AG09319 (cell line): ENCODE results near the gene AMZ1.

Experiments
- DNase-seq: peaks from one replicate; pipeline ENCODE4 v3.0.0-alpha.2; 2010; ENCODE audit warnings: low read depth; ENCODE audit errors: extremely low read depth
- CTCF ChIP-seq: IDR thresholded peaks from 2 replicates; pipeline ENCODE4 v1.5.1; 2011; ENCODE audit warnings: low read depth, mild to moderate bottlenecking, inconsistent platforms, low read length, moderate library complexity

AMZ1 gene

GRCh38 chr7:2651847-2652735 is 35.9 kb upstream of the AMZ1 start:
- TF ChIP-seq CTCF, result no peak
- no peak for DNase-seq

GRCh38 chr7:2652736-2653060 is 35.3 kb upstream of the AMZ1 start:
- no peak for DNase-seq
- TF ChIP-seq CTCF, result no peak

GRCh38 chr7:2654059-2654458 is 33.9 kb upstream of the AMZ1 start:
- no peak for DNase-seq
- TF ChIP-seq CTCF, result no peak

GRCh38 chr7:2655870-2656614 is 32.0 kb upstream of the AMZ1 start:
- DNase-seq, result no peak
- no peak for TF ChIP-seq CTCF

GRCh38 chr7:2657208-2657607 is 30.8 kb upstream of the AMZ1 start:
- DNase-seq, result no peak
- no peak for TF ChIP-seq CTCF

- DNase-seq, result no peak
- no peak for TF ChIP-seq CTCF
Observed at GRCh38 chr7:2657920-2658671, 29.9 kb upstream of the AMZ1 start.
